Cerebellar cortex (tissue), 1 donor: Measurements from ENCODE around the gene PLXNA1.

ENCODE experiments used
- DNase-seq: peaks from one replicate; pipeline ENCODE4 v3.0.0-alpha.2; 2015; ENCODE audit warnings: low spot score

Gene PLXNA1

DNA sequence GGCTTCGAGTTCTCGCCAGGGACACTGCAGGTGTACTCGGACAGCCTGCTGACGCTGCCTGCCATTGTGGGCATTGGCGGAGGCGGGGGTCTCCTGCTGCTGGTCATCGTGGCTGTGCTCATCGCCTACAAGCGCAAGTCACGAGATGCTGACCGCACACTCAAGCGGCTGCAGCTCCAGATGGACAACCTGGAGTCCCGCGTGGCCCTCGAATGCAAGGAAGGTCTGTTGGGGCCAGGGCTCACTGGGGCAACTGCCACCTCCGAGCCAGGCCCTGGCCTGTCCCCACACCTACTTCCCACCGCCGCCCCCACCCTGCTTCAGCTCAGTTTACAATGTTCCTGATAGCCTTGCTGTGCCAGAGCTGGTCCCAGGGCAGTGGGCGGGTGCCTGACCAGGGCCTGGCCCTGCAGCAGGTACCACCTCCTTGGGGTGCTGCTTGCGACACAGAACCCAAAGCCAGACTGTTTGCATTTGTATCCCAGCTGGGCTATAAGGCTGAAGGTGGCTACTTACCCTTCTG lies 35.5 kb downstream of the PLXNA1 start:
- DNase-seq: no peak

DNA sequence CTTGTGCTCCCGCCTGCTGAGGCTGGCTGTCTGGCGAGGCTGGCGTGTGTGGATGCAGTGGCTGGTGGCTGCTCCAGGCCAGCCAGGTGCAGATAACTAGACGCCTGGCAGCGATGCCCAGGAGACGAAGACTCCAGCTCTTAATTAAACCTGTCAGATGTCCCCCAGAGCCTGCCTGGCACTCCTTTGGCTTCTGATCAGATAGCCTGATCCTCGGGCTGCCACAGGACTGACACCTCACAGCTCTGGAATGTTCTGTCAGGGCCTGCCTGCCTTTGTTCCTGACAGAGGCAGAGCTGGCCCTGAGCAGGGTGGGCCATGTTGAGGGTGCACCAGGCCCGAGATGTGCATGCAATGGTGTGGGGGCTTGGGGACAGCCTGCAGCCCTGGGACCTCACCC lies 36.5 kb downstream of the PLXNA1 start:
- DNase-seq: no peak

DNA sequence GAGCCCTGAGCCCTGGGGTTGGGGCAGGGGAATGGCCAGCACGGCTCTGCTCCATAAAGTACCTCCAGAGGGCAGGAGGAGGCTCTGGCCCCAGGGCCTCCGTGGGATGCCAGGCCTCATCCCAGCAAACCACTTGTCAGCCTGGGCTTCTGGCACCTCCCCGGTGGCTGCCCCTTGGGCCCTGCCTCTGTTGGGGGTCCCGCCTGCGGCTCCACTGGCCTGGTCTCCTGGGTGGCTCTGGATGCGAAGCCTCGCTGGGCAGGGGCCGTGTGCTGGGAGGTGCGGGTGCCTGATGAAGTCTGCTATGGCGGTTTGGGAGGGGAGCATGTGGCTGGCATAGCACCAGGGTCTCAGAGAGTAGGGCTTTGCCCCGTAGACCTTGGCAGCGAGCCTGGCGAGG lies 37.6 kb downstream of the PLXNA1 start:
- DNase-seq: no peak

DNA sequence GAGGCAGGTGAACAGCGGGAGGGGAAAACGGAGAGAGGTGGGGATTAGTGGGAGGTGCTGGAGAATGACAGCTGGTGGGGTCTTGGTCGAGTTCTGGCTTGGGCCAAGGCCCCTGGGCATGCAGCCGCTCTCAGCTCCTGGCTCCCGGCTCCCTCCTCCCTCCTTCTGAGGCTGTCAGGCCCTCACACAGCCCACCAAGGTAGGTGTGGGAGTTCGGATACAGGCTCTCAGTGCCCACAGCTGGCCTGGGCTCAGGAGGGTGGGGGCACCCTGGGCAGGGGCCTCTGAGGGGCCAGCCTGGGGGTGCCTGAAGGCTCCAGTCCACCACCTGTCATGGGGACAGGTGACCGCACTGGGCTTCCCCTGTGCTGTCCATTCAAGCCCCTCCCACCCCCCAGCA lies 39.9 kb downstream of the PLXNA1 start:
- DNase-seq: no peak

DNA sequence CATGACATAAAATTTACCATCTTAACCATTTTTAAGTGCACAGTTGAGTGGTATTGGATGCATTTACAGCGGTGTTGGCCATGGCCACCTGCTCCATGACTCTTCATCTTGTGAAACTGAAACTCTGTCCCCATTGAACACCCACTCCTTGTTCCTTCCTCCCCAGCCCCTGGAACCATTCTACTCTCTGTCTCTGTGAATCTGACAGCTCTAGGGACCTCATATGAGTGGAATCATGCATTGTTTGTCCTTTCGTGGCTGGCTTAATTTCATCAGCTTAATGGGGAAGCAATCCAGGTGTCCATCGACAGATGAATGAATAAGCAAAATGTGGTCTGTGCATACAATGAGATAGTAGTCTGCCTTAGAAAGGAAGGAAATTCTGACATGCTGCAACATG lies 42.5 kb downstream of the PLXNA1 start:
- DNase-seq: no peak

DNA sequence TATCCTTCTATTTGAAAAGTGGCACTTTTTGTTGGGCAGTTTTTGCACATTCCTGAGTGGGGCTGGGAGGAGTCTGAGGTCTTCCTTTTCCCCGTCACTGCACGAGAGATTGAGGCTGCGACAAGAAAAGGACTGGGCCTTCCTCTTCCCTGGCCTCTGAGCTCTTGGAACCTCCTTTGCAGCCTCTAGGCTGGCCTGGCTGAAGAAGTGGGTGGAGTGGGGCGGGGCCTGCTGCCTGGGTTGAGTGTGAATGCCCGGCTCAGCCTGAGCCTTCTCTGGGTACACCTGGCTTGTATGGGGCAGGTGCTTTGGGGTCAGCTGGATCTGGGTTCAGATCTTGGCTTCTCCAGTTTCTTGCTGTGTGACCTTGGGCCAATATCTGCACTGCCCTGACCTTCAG lies 43.1 kb downstream of the PLXNA1 start:
- no peak for DNase-seq

DNA sequence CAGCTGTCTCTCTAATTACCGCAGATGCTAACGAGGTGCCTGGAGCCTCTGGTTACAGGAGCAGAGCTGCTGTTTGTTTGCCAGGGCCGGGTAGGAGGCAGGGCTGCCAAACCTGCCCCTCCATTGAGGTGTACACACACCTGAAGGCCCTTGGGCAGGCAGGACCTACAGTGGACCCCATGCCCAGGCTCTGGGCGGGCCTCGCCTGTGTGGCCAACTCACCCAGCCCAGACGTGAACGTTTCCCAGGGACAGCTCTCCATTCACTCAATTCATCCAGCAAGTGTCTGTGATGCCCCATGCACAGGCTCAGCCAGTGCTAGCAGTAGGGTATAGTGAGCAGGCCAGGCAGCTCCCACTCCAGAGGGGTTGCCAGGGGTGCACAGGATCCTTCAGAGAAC lies 43.7 kb downstream of the PLXNA1 start:
- DNase-seq: no peak

DNA sequence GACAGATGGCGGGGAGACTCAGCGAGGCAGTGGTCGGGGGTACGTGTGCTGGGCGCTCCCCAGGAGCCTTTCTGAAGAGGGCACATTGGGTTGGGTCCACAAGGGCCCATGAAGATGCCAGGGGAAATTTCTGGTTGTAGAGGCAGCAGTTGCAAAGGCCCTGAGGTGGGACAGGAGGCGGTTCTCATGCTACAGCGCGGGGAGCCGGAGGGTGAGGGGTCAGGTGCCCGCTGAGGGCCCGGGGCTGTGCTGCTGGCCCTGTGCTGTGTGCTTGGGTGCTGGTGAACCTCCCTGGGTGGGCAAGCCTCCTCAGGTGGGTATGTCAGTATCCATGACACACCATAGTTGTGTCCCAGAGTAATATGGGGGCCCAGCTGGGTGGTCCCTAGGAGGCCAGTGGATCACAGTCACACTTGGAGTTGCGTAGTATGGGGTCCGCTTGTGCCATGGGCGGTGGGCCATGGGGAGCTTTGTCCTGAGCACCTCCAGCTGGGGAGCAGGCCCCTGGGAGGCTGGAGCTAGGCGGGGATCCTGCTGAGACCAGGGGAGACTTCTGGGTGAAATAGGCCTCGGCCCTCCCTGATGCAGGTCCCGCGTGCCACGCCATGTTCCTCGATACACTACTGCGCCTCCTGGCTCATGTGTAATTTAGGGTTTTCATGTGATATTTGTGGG lies 44.3 kb downstream of the PLXNA1 start:
- no peak for DNase-seq

DNA sequence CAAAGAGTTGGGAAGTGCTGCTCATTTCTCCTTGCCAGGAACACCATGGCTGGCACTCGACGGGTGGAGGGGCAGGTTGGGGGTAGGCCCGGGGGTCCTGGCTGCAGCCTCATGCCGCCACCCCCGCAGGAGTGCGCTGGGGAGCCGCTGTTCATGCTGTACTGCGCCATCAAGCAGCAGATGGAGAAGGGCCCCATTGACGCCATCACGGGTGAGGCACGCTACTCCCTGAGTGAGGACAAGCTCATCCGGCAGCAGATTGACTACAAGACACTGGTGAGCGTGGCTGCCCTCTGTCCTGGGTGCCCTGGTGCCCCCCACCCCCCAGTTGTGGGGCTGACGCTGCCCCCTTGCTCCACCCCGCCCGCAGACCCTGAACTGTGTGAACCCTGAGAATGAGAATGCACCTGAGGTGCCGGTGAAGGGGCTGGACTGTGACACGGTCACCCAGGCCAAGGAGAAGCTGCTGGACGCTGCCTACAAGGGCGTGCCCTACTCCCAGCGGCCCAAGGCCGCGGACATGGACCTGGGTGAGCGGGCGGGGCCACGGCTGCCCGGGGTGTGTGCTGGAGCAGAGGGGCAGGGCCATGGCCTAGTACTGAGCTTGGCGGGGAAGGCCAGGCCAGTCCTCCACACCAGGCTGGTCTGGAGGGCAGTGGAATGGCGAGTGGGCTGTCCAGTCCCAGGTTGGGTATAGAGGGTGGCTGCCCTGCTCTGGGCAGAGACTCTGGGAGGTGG lies 45.1 kb downstream of the PLXNA1 start:
- no peak for DNase-seq

DNA sequence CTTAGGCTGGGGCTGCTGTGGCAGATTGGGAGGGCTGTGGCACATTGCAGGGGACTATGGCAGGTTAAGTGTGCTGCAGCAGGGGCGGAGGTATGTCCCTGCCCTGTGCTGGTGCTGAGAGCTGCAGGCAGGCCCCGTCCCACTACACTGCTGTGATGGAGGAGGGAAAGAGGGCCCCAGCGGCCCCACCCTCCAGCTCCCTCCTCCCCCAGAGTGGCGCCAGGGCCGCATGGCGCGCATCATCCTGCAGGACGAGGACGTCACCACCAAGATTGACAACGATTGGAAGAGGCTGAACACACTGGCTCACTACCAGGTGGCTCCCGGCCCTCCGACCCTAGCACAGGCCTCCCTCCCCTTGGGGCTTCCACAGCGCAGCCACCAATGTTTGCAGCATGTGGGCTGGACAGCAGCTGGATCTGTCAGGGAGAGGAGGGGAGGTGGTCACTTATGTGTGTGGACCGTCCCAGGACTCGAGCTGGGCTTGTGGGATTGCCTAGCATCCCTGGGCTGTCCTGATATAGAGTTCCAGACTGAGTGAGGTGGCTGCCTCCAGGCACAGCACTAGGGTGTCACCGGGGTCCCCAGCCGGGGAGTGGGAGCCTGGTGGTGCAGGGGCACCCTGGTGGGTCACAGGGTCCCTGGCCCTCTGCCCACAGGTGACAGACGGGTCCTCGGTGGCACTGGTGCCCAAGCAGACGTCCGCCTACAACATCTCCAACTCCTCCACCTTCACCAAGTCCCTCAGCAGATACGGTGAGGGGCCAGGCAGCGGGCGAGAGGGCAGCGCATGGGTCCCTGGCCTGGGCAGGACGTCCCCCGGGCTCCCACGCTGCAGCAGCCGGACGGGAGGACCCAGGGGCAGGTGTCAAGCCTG lies 46.1 kb downstream of the PLXNA1 start:
- DNase-seq: no peak

DNA sequence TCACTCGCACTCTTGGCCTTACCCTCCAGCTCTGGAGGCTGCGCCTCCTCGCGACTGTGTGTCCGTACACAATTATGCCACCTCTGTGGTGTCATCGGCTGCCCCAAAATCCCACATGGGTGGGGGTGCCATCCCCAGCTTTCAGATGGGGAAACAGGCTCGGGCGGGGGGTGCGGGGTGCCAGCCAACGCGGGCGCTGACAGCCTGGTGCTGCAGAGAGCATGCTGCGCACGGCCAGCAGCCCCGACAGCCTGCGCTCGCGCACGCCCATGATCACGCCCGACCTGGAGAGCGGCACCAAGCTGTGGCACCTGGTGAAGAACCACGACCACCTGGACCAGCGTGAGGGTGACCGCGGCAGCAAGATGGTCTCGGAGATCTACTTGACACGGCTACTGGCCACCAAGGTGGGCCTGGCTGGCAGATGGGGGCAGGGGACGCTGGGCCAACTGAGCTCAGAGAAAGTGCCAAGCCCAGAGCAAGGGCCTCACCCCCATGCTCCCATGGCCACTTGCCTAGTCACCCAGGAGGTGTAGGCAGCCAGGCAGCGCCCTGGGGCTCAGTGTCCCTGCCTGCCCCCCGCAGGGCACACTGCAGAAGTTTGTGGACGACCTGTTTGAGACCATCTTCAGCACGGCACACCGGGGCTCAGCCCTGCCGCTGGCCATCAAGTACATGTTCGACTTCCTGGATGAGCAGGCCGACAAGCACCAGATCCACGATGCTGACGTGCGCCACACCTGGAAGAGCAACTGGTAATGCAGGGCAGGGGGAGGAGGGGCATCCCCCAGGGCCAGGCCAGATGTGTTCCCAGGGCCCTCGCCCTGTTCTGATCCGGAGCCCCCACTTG lies 47.0 kb downstream of the PLXNA1 start:
- no peak for DNase-seq

DNA sequence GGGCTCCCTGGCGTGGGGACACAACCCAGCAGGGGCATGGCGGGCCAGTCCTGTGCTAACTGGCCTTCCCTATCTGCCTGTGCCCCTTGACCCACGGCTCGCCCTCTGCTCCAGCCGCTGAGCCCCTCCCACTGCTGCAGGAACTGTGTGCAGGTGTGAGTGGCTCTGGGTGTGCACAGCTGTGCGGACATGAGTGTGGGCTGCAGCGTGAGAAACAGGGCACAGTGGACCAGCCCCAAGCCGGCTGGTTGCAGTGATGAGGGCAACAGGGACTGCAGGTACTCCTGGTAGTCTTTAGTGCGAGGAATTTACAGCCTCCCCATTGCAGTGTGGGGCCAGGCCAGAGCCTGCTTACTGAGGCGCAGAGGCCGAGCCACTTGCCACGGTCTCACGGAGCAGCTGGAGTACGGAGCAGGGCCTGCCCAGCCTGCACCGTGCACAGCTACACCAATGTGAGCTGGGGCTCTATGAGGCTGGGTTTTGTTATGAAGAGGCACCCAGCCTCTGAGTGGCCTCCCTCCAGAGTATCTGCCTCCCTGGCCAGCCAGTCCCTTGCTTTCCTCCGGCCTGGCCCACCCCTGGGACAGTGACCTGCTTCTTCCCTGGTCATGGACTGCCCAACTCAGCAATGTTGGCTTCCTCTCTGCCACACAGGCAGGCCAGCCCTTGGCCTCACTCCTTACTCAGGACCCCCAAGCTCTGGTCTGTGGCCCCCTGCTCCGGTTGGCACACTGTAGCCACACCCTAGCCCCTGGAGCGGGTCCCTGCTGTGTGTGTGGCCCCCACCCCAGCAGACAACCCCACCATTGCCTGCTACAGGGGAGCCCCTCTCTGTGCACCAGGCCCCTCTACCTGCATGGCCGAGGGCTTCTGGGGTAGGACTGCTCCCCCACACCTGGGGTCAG lies 47.8 kb downstream of the PLXNA1 start:
- DNase-seq: no peak

DNA sequence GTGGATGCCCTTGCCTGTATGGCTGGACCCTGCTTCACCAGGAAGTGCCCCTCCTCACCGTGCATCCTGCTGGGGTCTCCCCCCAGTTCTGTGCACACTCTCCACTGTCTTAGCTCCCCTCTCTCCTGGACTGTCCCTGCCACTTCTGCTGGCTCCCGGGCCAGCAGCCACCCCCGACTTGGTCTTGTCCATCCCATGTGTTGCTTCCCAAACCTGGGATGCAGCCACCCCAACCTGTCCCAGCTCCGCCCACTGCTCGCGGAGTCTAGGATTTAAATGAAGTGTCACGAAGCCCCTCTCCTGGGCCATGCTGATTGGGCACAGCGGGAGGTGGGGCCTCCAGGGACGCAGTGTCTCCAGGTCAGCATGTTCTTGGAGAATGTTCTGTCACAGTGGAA lies 48.5 kb downstream of the PLXNA1 start:
- no peak for DNase-seq

DNA sequence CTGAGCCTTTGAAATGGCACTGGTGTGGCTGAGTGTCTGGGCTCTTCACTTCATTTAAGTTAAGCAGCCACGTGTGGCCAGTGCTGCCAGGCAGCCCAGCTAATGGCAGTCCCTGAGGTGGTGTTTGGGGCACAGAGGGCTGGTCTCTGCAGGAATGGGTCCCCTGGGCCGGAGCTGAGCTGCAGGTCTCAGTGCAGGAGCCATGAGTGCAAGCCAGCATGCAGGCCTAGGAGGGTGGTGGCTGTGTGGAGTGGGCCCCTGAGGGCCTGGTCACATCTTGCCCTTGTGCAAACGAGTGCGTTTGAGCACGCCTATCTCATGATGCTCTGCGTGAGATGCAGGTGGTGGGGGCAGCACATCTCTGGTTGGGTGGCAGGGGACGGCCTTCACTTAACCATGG lies 48.9 kb downstream of the PLXNA1 start:
- no peak for DNase-seq

DNA sequence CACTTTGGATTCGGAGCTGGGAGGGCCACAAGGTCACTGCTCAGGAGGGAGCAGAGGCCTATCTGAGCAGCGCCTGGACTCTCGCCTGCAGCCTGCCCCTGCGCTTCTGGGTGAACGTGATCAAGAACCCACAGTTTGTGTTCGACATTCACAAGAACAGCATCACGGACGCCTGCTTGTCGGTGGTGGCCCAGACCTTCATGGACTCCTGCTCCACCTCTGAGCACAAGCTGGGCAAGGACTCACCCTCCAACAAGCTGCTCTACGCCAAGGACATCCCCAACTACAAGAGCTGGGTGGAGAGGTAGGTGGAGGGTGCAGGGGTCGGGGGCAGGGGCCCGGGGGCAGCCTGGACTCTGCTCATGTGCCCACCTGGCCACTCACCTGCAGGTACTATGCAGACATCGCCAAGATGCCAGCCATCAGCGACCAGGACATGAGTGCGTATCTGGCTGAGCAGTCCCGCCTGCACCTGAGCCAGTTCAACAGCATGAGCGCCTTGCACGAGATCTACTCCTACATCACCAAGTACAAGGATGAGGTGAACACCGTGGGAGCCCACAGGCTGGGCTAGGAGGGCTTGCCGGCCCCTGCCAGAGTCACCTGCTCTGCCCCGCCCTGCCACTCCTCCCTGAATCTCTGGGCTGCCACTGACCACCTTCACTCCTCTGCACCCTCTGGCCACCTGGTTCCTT lies 49.5 kb downstream of the PLXNA1 start:
- DNase-seq: no peak
